Body of pancreas (tissue), 4 donors: Measurements from ENCODE around the gene DTNA. TPM values are rescaled to one million over a fixed set of nuclear protein-coding genes. Genes with fewer than 3 reads are reported as not detected.

Experiments
- ATAC-seq: fragments of 150-250 bp; one replicate; pipeline ENCODE4 v1.9.1; 2016
- DNase-seq, 4 donors: peaks; one replicate each; pipeline ENCODE4 v3.0.0-alpha.2; 2019
- H3K27ac ChIP-seq, 4 donors: fragments of 200-600 bp; sonication (generic); 1 replicate in 3 of 4; 2 replicates in 1 of 4; pipeline versions ENCODE4 v1.5.1 to v1.6.1; 2016 to 2019; ENCODE audit warnings: mild to moderate bottlenecking in 1 of 4, mixed read lengths in 1 of 4, moderate library complexity in 1 of 4
- H3K27me3 ChIP-seq, 2 donors: fragments of 200-600 bp; sonication (generic); one replicate each; pipeline ENCODE4 v1.6.0; 2016; ENCODE audit warnings: mild to moderate bottlenecking in 1 of 2
- H3K36me3 ChIP-seq, 2 donors: fragments of 200-600 bp; sonication (generic); replicated peaks in 1 of 2; 2 replicates each; pipeline ENCODE4 v1.5.1; 2016; ENCODE audit warnings: low read depth in 2 of 2; ENCODE audit not compliant: insufficient read depth in 1 of 2
- H3K4me1 ChIP-seq: fragments of 200-600 bp; sonication (generic); one replicate; pipeline ENCODE4 v1.6.0; 2016
- H3K4me3 ChIP-seq, 2 donors: fragments of 200-600 bp; sonication (generic); 1 replicate in 1 of 2; 2 replicates in 1 of 2; pipeline ENCODE4 v1.5.1; 2016 to 2019
- H3K9me3 ChIP-seq, 3 donors: fragments of 200-600 bp; sonication (generic); 1 replicate in 2 of 3; 2 replicates in 1 of 3; pipeline ENCODE4 v1.5.1; 2016
- CTCF ChIP-seq, 7 experiments: fragments of 450-650 bp in 4 of 7; fragments of 200-600 bp in 3 of 7; sonication (generic) in 3 of 7; IDR thresholded peaks; one replicate each; pipeline ENCODE4 v1.5.1; 2016 to 2019; ENCODE audit warnings: antibody characterized with exemption in 7 of 7
- POLR2A ChIP-seq, 3 donors: fragments of 450-650 bp; IDR thresholded peaks; one replicate each; pipeline ENCODE4 v1.6.1; 2016; ENCODE audit warnings: antibody characterized with exemption in 3 of 3, mild to moderate bottlenecking in 2 of 3
- WGBS, 2 donors: methylation state at CpG; one replicate each; pipeline ENCODE4 v1.1.5; 2017; 5-methylcytosine and 5-hydroxymethylcytosine counted together
- intact Hi-C: fragments of 100-400 bp; cut with DNase I; formaldehyde crosslinking; loops from one replicate; pipeline ENCODE4 v1.15.1; 2023
- total RNA-seq, 2 donors: library from RNA; depleted of rRNA; stranded (reverse); fragments of >200 nt; gene quantifications; one replicate each; pipeline ENCODE4 v1.1.0, GENCODE V29; 2016

DTNA gene
- total RNA-seq, 2 donors from 2014 or later, result 31.0 to 32.2 TPM

GRCh38 chr18:34870555-34871310 is 160.6 kb downstream of the DTNA start:
- Histone ChIP-seq H3K4me1 (no peaks in the 10 kb centered on the region), H3K36me3 (no peaks in the 10 kb centered on the region), H3K27me3 (no peaks in the 10 kb centered on the region), H3K4me3 (no peak overlapping the region), H3K27ac (no peak overlapping the region), H3K9me3 (no peaks in the 10 kb centered on the region)
- intact Hi-C loops, result no loop called here
- 86 to 90% methylated on average over 5 of the region's 5 CpGs for WGBS, 2 donors
- no peak for DNase-seq
- ATAC-seq, result no peak
- no peak for TF ChIP-seq POLR2A (IDR thresholded peaks at IDR 0.05)
- no peak for TF ChIP-seq CTCF (IDR thresholded peaks at IDR 0.05)

GRCh38 chr18:34871435-34871834 is 161.3 kb downstream of the DTNA start:
- TF ChIP-seq CTCF (IDR thresholded peaks at IDR 0.05) (no peak), POLR2A (IDR thresholded peaks at IDR 0.05) (no peak)
- Histone ChIP-seq H3K27me3 (no peaks in the 10 kb centered on the region), H3K9me3 (no peaks in the 10 kb centered on the region), H3K27ac (no peak overlapping the region), H3K36me3 (no peaks in the 10 kb centered on the region), H3K4me1 (no peaks in the 10 kb centered on the region), H3K4me3 (no peak overlapping the region)
- 80 to 89% methylated on average over 2 of the region's 2 CpGs for WGBS, 2 donors
- DNase-seq, result no peak
- no peak for ATAC-seq
- intact Hi-C loops, result no loop called here

GRCh38 chr18:34872066-34872465 is 162.0 kb downstream of the DTNA start:
- Histone ChIP-seq H3K4me1 (no peaks in the 10 kb centered on the region), H3K27ac (no peak overlapping the region), H3K27me3 (no peaks in the 10 kb centered on the region), H3K4me3 (no peak overlapping the region), H3K9me3 (no peaks in the 10 kb centered on the region), H3K36me3 (no peaks in the 10 kb centered on the region)
- WGBS, 2 donors, result 64 to 83% methylated on average over 1 of the region's 1 CpG
- TF ChIP-seq CTCF (IDR thresholded peaks at IDR 0.05) (no peak), POLR2A (IDR thresholded peaks at IDR 0.05) (no peak)
- intact Hi-C loops, result no loop called here
- no peak for ATAC-seq
- DNase-seq, result no peak

GRCh38 chr18:34873986-34874580 is 164.0 kb downstream of the DTNA start:
- intact Hi-C loops, result no loop called here
- 93 to 96% methylated on average over 2 of the region's 2 CpGs for WGBS, 2 donors
- no peak for TF ChIP-seq POLR2A (IDR thresholded peaks at IDR 0.05)
- no peak for TF ChIP-seq CTCF (IDR thresholded peaks at IDR 0.05)

GRCh38 chr18:34875150-34875549 is 165.1 kb downstream of the DTNA start:
- no peak for ATAC-seq
- H3K4me3 ChIP-seq, result no peak overlapping the region
- WGBS, 2 donors, result 96 to 99% methylated on average over 7 of the region's 7 CpGs
- DNase-seq, result no peak
- intact Hi-C loops, result no loop called here
- H3K4me1 ChIP-seq, result no peaks in the 10 kb centered on the region
- H3K36me3 ChIP-seq, result no peaks in the 10 kb centered on the region
- no peak overlapping the region for H3K27ac ChIP-seq
- no peaks in the 10 kb centered on the region for H3K9me3 ChIP-seq
- TF ChIP-seq POLR2A (IDR thresholded peaks at IDR 0.05) (no peak), CTCF (IDR thresholded peaks at IDR 0.05) (no peak)
- H3K27me3 ChIP-seq, result no peaks in the 10 kb centered on the region

More at GRCh38 chr18:34873986-34874580, 164.0 kb downstream of the DTNA start:
- Histone ChIP-seq H3K4me3 (no peak overlapping the region), H3K36me3 (no peaks in the 10 kb centered on the region), H3K4me1 (no peaks in the 10 kb centered on the region), H3K27ac (no peak overlapping the region), H3K27me3 (no peaks in the 10 kb centered on the region), H3K9me3 (no peaks in the 10 kb centered on the region)
- no peak for DNase-seq
- ATAC-seq, result no peak
